HCT116 (cell line): ENCODE measurements around the gene RBM33. TPM values are rescaled to one million over a fixed set of nuclear protein-coding genes. Genes with fewer than 3 reads are reported as not detected.

Source experiments
- ATAC-seq: fragments of 200-7000 bp; cut with Tn5 transposase; 2 replicates; pipeline ENCODE4 v1.9.1; 2020; ENCODE audit warnings: mild to moderate bottlenecking, moderate library complexity
- BruUV-seq: library from RNA; stranded (reverse); fragments of 400-500 nt; replicated peaks from 2 replicates; lab custom pipeline; 2021; lab: Mats Ljungman, UMichigan
- CTCF ChIA-PET: fragments of 300-600 bp; sonication (Branson Sonifier 250); formaldehyde crosslinking; loops from one replicate; lab custom pipeline; 2021; ENCODE audit warnings: antibody characterized with exemption; lab: Charles Lee
- POLR2A ChIA-PET: fragments of 300-600, 350-600 bp; sonication (Branson Sonifier 250); formaldehyde crosslinking; loops from one replicate; lab custom pipeline; 2021; ENCODE audit warnings: antibody characterized with exemption; lab: Charles Lee
- RAD21 ChIA-PET, 2 experiments: fragments of 300-600 bp; sonication (Branson Sonifier 250); formaldehyde crosslinking; loops; one replicate each; lab custom pipeline; 2023; ENCODE audit warnings: low total read pairs in 2 of 2; ENCODE audit not compliant: uncharacterized antibody in 2 of 2, unreplicated experiment in 2 of 2, low non-redundant PET in 1 of 2; lab: Charles Lee
- DNase-seq: peaks from one replicate; pipeline ENCODE4 v3.0.0-alpha.2; 2010; ENCODE audit warnings: low read depth, low spot score
- H2AFZ ChIP-seq: fragments of 200-600 bp; shearing (Covaris generic), sonication (generic); 2 replicates; pipeline ENCODE4 v1.6.1; 2017; ENCODE audit warnings: low read depth, mixed run types, mixed read lengths, antibody characterized with exemption, low read length; ENCODE audit not compliant: poor library complexity, severe bottlenecking
- H3K27ac ChIP-seq: 2 replicates; pipeline ENCODE4 v1.5.1; 2012; ENCODE audit warnings: low read depth, low read length
- H3K27me3 ChIP-seq: fragments of 200-600 bp; sonication (generic); 2 replicates; pipeline ENCODE4 v1.6.1; 2016; ENCODE audit warnings: mixed run types, low read length, mixed read lengths; ENCODE audit not compliant: insufficient read depth
- H3K36me3 ChIP-seq, 2 experiments: fragments of 200-500 bp in 1 of 2; fragments of 200-600 bp in 1 of 2; sonication (Bioruptor generic) in 1 of 2; sonication (generic) in 1 of 2; 2 replicates each; pipeline versions ENCODE4 v1.5.1 to v1.6.1; 2014 to 2016; ENCODE audit warnings: low read length in 2 of 2, inconsistent platforms in 1 of 2, mixed read lengths in 1 of 2, mixed run types in 1 of 2; ENCODE audit not compliant: insufficient read depth in 2 of 2, control insufficient read depth in 1 of 2
- H3K4me1 ChIP-seq, 2 experiments: fragments of 200-600 bp in 1 of 2; sonication (generic) in 1 of 2; 2 replicates each; pipeline versions ENCODE4 v1.5.1 to v1.6.1; 2012 to 2017; ENCODE audit warnings: low read length in 2 of 2, inconsistent platforms in 1 of 2, mild to moderate bottlenecking in 1 of 2, mixed read lengths in 1 of 2, mixed run types in 1 of 2, moderate library complexity in 1 of 2; ENCODE audit not compliant: insufficient read depth in 2 of 2, control insufficient read depth in 1 of 2
- H3K4me2 ChIP-seq: fragments of 200-600 bp; sonication (generic); 2 replicates; pipeline ENCODE4 v1.6.1; 2017; ENCODE audit warnings: mixed run types, low read length, mixed read lengths
- H3K4me3 ChIP-seq, 2 experiments: fragments of 200-600 bp in 1 of 2; sonication (generic) in 1 of 2; replicated peaks in 1 of 2; 2 replicates each; pipeline ENCODE4 v1.5.1; 2011 to 2016; ENCODE audit warnings: low read length in 2 of 2, control low read depth in 1 of 2, low read depth in 1 of 2, mild to moderate bottlenecking in 1 of 2, mixed read lengths in 1 of 2, mixed run types in 1 of 2
- H3K79me2 ChIP-seq: fragments of 200-600 bp; sonication (generic); 2 replicates; pipeline ENCODE4 v1.6.1; 2017; ENCODE audit warnings: mild to moderate bottlenecking, mixed run types, low read length, moderate library complexity, mixed read lengths; ENCODE audit not compliant: insufficient read depth
- H3K9ac ChIP-seq: fragments of 200-600 bp; sonication (generic); 2 replicates; pipeline ENCODE4 v1.6.1; 2016; ENCODE audit warnings: low read length, mixed read lengths
- H3K9me2 ChIP-seq: fragments of 200-600 bp; sonication (generic), shearing (Covaris generic); 2 replicates; pipeline ENCODE4 v1.6.1; 2017; ENCODE audit warnings: mixed run types, mild to moderate bottlenecking, moderate library complexity; ENCODE audit not compliant: insufficient read depth
- H3K9me3 ChIP-seq, 2 experiments: fragments of 200-500 bp in 1 of 2; fragments of 200-600 bp in 1 of 2; sonication (Bioruptor generic) in 1 of 2; sonication (generic) in 1 of 2; 2 replicates each; pipeline ENCODE4 v1.6.1; 2014 to 2017; ENCODE audit warnings: low read length in 2 of 2, mixed read lengths in 2 of 2, inconsistent platforms in 1 of 2, low read depth in 1 of 2, mild to moderate bottlenecking in 1 of 2, mixed run types in 1 of 2, moderate library complexity in 1 of 2; ENCODE audit not compliant: control insufficient read depth in 1 of 2, insufficient read depth in 1 of 2
- H4K20me1 ChIP-seq: fragments of 200-600 bp; sonication (generic), shearing (Covaris generic); 2 replicates; pipeline ENCODE4 v1.6.1; 2017; ENCODE audit warnings: mixed run types, mild to moderate bottlenecking, moderate library complexity; ENCODE audit not compliant: insufficient read depth
- ATF3 ChIP-seq: IDR thresholded peaks from 2 replicates; pipeline ENCODE4 v1.6.1; 2012
- ELF1 ChIP-seq: IDR thresholded peaks from 2 replicates; pipeline ENCODE4 v1.6.1; 2012; ENCODE audit warnings: low read depth, borderline replicate concordance
- EZH2phosphoT487 ChIP-seq: fragments of 200-600 bp; IDR thresholded peaks from 2 replicates; pipeline ENCODE4 v1.6.1; 2018; ENCODE audit warnings: antibody characterized with exemption, borderline replicate concordance
- MAX ChIP-seq: IDR thresholded peaks from 2 replicates; pipeline ENCODE4 v1.6.1; 2012
- SP1 ChIP-seq: IDR thresholded peaks from 2 replicates; pipeline ENCODE4 v1.6.1; 2012; ENCODE audit warnings: low read depth
- ZNF274 ChIP-seq: fragments of 200-500 bp; sonication (Bioruptor generic); IDR thresholded peaks from 2 replicates; pipeline ENCODE4 v1.6.1; 2014; ENCODE audit warnings: mild to moderate bottlenecking, low read depth, low read length, inconsistent platforms
- intact Hi-C: fragments of 100-400 bp; cut with micrococcal nuclease; formaldehyde crosslinking; loops from 2 replicates; pipeline ENCODE4 v1.10.0; 2022
- total RNA-seq: library from RNA; stranded (reverse); gene quantifications from one replicate; pipeline ENCODE4 v1.2.1, GENCODE V29; 2021; ENCODE audit not compliant: unreplicated experiment

RBM33 gene
- total RNA-seq, 1 experiment from 2014 or later = 64.3 TPM

DNA sequence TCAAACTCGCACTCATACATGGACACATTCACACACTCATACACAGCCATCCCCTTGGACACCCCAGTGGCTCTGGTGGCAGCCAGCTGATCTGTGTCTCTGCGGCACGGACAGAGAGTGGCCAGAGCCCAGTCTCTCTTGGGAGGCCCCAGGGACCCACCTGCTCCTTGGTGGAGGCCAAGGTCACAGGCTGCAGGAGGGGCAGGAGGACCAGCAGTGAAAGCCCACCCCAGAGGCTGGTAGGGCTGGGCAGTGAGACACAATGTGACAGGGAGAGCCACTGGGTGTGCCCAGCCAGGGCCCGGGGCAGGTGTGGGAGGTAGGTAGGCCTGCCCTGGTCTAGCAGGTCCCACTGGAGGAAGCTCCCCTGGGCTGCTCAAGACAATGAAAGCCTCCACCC lies 149.3 kb downstream of the RBM33 start:
- no peak for TF ChIP-seq EZH2phosphoT487
- no peak for TF ChIP-seq ZNF274
- TF ChIP-seq MAX = no peak
- H3K4me2 ChIP-seq = no peak overlapping the region
- H3K9ac ChIP-seq = no peak overlapping the region
- no peaks in the 10 kb centered on the region for H3K79me2 ChIP-seq
- ATAC-seq (no peak), DNase-seq (no peak)
- no peaks in the 10 kb centered on the region for H3K27me3 ChIP-seq
- H3K4me1 ChIP-seq = no peaks in the 10 kb centered on the region; a peak in 1 of 4 replicates
- ChIA-PET POLR2A (no interaction called here), RAD21 (no interaction called here), CTCF (no interaction called here)
- no TSS peak for BruUV-seq
- H3K9me2 ChIP-seq = no peaks in the 10 kb centered on the region
- H2AFZ ChIP-seq = no peak overlapping the region
- H3K36me3 ChIP-seq = no peaks in the 10 kb centered on the region
- H3K4me3 ChIP-seq = no peak overlapping the region
- no peaks in the 10 kb centered on the region for H3K9me3 ChIP-seq
- intact Hi-C loops = loop anchor here (10.0 kb wide), 2 partner anchors 1151 to 1481 kb away; partner anchors contain the start of gene NOM1
- no peaks in the 10 kb centered on the region for H4K20me1 ChIP-seq
- no peak overlapping the region for H3K27ac ChIP-seq

DNA sequence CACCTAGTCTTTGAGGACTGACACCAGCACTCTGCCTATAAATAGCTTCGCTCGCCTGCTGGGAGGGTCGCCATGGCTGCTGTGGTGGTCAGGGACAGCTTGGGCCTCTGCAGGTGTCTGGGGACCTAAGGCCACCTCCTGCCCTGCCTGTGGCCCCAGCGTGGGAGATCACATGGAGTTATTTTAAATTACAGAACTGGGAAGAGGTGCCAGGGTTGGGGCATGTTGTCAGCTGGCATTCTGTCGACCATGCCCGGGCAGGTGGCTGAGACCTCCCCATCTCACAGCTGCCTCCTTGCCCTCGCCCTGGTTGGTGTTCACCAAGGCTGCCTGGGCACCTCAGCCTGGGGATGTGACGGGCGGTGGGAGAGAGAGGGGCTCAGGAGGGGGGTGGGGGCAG lies 149.7 kb downstream of the RBM33 start:
- BruUV-seq = no TSS peak
- H3K79me2 ChIP-seq = no peaks in the 10 kb centered on the region

More for the DNA sequence above, 149.7 kb downstream of the RBM33 start:
- ATAC-seq (no peak), DNase-seq (no peak)
- H3K9me2 ChIP-seq = no peaks in the 10 kb centered on the region
- H3K36me3 ChIP-seq = no peaks in the 10 kb centered on the region
- intact Hi-C loops = loop anchor here (10.0 kb wide), 2 partner anchors 1151 to 1481 kb away; partner anchors contain the start of gene NOM1
- H3K4me1 ChIP-seq = no peaks in the 10 kb centered on the region; a peak in 1 of 4 replicates
- H4K20me1 ChIP-seq = no peaks in the 10 kb centered on the region
- POLR2A ChIA-PET = no interaction called here
- CTCF ChIA-PET = no interaction called here
- H3K4me2 ChIP-seq = no peak overlapping the region
- H2AFZ ChIP-seq = no peak overlapping the region
- H3K4me3 ChIP-seq = no peak overlapping the region
- H3K9me3 ChIP-seq = no peaks in the 10 kb centered on the region
- no peak for TF ChIP-seq ELF1
- TF ChIP-seq SP1 = no peak
- no peak for TF ChIP-seq ATF3
- H3K9ac ChIP-seq = no peak overlapping the region
- RAD21 ChIA-PET = no interaction called here
- no peak overlapping the region for H3K27ac ChIP-seq
- H3K27me3 ChIP-seq = no peaks in the 10 kb centered on the region
